HG02610 (cell line): ENCODE measurements around the gene NLGN1.

Source experiments
- ATAC-seq: cut with Tn5 transposase; IDR thresholded peaks from one replicate; pipeline ENCODE4 v1.9.1; 2021; ENCODE audit warnings: mild to moderate bottlenecking, moderate library complexity; ENCODE audit not compliant: unreplicated experiment

The NLGN1 gene

GRCh38 chr3:173630849-173631248 lies 233.3 kb downstream of the NLGN1 start:
- ATAC-seq = no peak

- no peak for ATAC-seq
These were observed 235.4 kb downstream of the NLGN1 start for GRCh38 chr3:173632945-173633344.

- ATAC-seq = no peak
These were observed 238.3 kb downstream of the NLGN1 start for GRCh38 chr3:173635826-173636225.

- ATAC-seq = no peak
These were observed 241.6 kb downstream of the NLGN1 start for GRCh38 chr3:173639098-173639497.

DNA sequence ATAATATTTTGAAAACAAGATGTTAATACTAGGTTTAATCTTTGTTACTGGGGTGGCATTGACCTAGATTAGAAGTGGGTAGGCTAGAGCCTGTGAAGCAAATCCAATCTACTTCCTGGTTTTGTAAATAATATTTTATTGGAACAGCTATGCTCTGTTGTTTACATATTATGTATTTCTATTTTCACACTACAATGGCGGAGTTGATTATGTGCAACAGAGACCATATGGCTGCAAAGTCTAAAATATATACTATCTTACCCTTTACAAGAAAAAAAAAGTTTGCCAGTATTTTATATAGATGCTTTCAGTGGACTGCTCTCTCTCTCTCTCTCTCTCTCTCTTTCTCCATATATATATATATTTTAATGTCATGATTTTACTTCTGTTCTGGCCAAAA lies 244.2 kb downstream of the NLGN1 start:
- no peak for ATAC-seq

DNA sequence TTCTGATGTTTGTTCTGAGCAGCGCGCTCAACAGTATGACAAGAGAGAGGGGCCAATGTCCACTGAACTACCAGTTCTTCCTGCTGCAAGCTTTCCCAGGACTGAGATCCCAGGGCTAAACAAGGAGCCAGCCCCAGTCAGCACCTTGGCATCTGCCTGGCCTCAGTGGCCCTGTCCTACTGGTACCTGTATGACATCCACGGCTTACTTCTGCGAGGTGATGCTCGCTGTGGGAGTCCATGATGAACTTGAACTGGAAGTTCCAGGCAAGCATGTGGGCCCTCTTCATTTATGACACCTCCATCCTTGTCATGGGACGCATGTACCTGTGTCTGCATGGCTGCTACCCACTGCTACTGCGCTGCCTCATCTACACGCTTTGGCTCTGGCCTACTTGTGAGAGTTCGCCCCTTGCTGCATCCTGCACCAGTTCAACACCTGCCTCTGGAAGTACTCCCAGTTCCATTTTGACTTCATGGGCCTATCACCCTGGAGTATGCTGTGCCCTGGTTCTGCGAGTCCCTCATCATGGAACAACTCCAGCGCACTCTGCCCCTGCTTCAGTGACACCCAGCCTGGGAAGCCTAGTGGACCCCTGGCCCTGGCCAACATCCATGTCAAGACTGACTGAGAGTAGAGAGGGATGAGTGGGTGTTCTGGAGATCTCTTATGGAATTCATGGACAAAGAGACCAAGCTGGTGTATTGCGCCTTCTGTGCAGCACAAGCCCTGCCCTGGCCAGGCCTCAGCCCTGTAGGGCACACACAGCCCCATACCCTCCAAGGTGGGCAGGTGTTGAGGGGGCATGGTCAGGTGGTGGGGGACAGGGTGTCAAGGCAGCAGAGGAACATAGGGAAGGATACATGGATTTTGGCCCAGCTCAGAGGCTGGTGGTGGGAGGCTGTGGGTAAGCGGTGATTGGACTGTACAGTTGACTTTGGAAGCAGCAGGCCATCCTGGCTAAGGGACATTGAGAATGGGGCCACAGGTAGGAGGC lies 246.8 kb downstream of the NLGN1 start:
- ATAC-seq = no peak

DNA sequence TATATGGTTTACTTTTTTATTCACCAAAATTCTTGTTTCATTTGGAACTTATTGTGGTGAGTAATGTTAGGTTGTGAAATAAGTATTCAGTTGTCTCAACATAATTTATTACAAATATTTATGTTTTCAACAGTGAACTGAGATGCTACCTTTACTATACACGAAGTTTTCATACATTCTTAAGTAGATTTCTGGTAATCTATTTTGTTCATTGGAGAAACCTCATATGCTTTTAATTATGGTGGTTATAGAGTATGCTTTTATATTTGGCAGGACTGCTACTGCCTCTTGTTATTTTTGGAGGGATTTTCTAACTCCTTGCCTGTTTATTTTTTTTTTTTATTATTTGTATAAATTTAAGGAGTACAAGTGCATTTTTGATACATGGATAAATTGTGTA lies 253.1 kb downstream of the NLGN1 start:
- no peak for ATAC-seq

DNA sequence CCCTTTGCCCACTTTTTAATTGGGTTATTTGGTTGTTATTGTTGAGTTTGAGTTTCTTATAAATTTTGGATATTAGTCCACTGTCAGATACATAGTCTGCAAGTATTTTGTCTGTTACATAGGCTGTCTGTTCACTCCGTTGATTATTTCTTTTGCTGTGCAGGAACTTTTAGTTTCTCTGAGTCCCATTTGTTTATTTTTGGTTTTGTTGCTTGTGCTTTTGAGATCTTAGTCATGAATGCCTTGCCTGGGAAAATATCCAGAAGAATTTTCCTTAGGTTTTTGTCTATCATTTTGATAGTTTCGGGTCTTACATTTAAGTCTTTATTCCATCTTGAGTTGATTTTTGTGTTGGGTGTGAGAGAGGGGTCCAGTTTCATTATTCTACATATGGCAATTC lies 254.5 kb downstream of the NLGN1 start:
- no peak for ATAC-seq

- no peak for ATAC-seq
These were observed 256.2 kb downstream of the NLGN1 start for GRCh38 chr3:173653781-173654180.

- ATAC-seq = no peak
These were observed 262.4 kb downstream of the NLGN1 start for GRCh38 chr3:173659972-173660371.

GRCh38 chr3:173660645-173661299 lies 263.2 kb downstream of the NLGN1 start:
- ATAC-seq = no peak

DNA sequence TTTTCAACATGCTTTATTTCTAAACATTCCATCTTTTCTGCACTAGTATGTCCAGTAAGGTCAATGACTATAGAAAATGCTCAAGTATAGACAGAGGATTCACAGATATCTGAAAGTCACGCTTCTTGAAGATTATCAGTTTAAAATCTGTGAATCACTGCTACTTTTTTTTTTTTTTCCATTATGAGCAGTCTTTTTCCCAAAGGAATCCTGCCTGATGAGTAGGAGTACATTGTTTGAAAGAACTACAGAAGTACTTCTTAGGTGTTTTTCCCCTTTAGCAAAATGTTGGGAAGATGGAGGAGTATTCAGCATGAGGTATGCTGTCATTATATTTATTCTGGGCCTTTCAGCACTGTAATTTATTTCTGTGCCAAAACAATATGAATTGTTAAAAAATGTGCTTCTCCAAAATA lies 266.2 kb downstream of the NLGN1 start:
- no peak for ATAC-seq

GRCh38 chr3:173676094-173676493 lies 278.6 kb downstream of the NLGN1 start:
- no peak for ATAC-seq

- ATAC-seq = no peak
These were observed 283.7 kb downstream of the NLGN1 start for GRCh38 chr3:173681188-173681678.

DNA sequence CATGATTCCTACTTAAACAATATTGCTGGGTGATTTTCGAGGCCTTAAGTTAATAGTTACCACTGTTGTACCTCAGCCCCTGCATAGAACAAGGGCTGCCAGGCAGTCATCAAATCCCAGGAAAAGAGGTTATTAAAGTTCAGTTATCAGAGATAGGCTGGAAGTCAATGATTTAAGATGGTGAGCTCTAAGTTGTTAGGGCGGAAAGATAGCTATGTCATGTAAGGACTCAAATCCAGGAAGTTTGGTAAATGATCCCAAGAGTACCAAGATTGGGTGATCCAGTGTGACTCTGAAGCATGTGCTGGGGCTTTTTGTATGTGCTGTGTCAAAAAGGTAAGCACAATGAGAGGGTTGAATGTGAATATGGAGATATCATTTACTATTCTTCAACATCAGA lies 287.9 kb downstream of the NLGN1 start:
- no peak for ATAC-seq

GRCh38 chr3:173688216-173688842 lies 290.8 kb downstream of the NLGN1 start:
- ATAC-seq = no peak

- ATAC-seq = no peak
These were observed 293.1 kb downstream of the NLGN1 start for GRCh38 chr3:173690542-173691180.

DNA sequence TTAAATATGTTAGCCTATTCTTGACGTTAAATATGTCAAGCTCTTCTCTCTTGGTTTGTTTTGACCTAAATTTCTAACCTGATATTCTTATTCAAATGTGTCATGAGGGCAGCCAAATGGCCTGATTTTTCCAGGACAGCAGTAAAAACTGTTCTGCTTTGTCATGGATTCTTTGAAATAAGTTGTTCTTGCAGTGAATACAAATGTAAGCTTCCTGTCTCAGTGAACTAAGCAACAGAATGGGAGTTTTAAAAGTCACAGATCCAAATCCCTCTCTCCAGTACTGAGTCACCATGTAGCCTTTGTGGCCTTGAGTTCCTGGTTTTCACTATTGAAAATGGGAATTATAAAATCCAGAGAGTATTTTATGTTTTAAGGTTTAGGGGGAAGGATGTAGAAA lies 301.8 kb downstream of the NLGN1 start:
- ATAC-seq = no peak

DNA sequence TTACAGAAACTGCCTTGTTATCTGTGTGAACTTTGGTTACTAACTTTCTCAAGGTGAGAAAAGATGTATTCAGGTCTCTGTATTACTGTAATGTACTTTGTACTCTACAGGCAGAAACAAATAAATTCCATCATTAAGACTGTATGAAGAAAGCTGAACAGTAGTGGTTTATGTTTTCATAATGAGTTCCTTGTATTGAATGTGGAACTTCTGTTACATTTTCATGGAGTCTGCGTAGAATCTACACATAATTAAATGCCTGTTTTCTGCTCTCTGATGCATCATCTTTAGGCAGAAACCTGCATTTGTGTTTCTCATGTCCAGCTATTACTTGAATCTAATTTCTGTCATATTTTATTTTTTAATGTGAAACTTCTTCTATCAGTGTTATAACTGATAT lies 302.8 kb downstream of the NLGN1 start:
- ATAC-seq = no peak

- ATAC-seq = no peak
These were observed 305.0 kb downstream of the NLGN1 start for GRCh38 chr3:173702561-173702960.

DNA sequence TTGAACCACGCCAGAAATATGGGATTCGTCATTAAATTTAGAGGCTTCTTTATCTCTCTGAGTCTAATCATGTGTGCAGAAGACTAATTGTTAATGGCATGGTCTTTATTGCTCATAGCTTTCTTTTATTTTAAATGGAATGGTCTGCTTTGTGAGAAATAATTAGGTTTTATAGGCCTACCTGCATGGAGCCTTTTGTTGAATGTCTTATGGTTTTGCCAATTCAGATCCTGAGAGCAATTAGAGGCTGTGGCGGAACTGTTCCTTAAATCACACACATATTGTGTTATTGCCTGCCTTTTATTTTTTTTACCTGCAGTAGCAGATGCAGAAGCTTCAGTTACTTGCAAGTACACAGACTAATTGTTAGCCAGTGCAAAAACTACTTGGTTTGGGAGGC lies 306.2 kb downstream of the NLGN1 start:
- ATAC-seq = no peak
